Nephron progenitor cell (in vitro differentiated cells): ENCODE data around the gene PHF14.
A peak's percentile ranks its signal among the peaks of the same experiment; 100 is the strongest.

Source experiments
- DNase-seq: peaks from one replicate; pipeline ENCODE4 v3.0.0; 2021
- H3K27ac Mint-ChIP-seq: 2 replicates; pipeline ENCODE4 v1.8.0; 2021; ENCODE audit warnings: mild to moderate bottlenecking, moderate library complexity, mixed read lengths
- H3K27me3 Mint-ChIP-seq: 2 replicates; pipeline ENCODE4 v1.8.0; 2021; ENCODE audit warnings: mild to moderate bottlenecking, low read depth, mixed read lengths; ENCODE audit not compliant: poor library complexity
- H3K36me3 Mint-ChIP-seq: 2 replicates; pipeline ENCODE4 v1.8.0; 2021; ENCODE audit warnings: low read depth, mixed read lengths
- H3K4me1 Mint-ChIP-seq: 2 replicates; pipeline ENCODE4 v1.8.0; 2021; ENCODE audit warnings: mixed read lengths
- H3K4me3 Mint-ChIP-seq: 2 replicates; pipeline ENCODE4 v1.8.0; 2021; ENCODE audit warnings: mild to moderate bottlenecking, moderate library complexity, mixed read lengths
- H3K9me3 Mint-ChIP-seq: 2 replicates; pipeline ENCODE4 v1.8.0; 2021; ENCODE audit warnings: mild to moderate bottlenecking, moderate library complexity, mixed read lengths
- CTCF ChIP-seq: fragments of 200-600 bp; sonication (generic); IDR thresholded peaks from 2 replicates; pipeline ENCODE4 v1.5.0; 2021; ENCODE audit warnings: antibody characterized with exemption

PHF14 gene

GRCh38 chr7:11206177-11206899, 232.7 kb downstream of the PHF14 start:
- Mint-ChIP-seq H3K27me3 (no peaks in the 10 kb centered on the region), H3K9me3 (no peaks in the 10 kb centered on the region), H3K36me3 (peaks cover 2% of the 10 kb centered on the region), H3K4me3 (no peak overlapping the region), H3K27ac (peak overlapping the region; percentile 32), H3K4me1 (peaks cover 45% of the 10 kb centered on the region)
- no peak for TF ChIP-seq CTCF
- no peak for DNase-seq

- no peaks in the 10 kb centered on the region for H3K9me3 Mint-ChIP-seq
- peaks cover 45% of the 10 kb centered on the region for H3K4me1 Mint-ChIP-seq
- TF ChIP-seq CTCF = no peak
Measured at GRCh38 chr7:11207565-11207964, 233.9 kb downstream of the PHF14 start.

GRCh38 chr7:11208883-11209465, 235.3 kb downstream of the PHF14 start:
- no peak for DNase-seq
- H3K9me3 Mint-ChIP-seq = no peaks in the 10 kb centered on the region
- no peak for TF ChIP-seq CTCF
- H3K4me3 Mint-ChIP-seq = no peak overlapping the region
- H3K27ac Mint-ChIP-seq = no peak overlapping the region
- H3K4me1 Mint-ChIP-seq = peaks cover 33% of the 10 kb centered on the region
- no peaks in the 10 kb centered on the region for H3K27me3 Mint-ChIP-seq
- H3K36me3 Mint-ChIP-seq = no peaks in the 10 kb centered on the region

More at GRCh38 chr7:11207565-11207964, 233.9 kb downstream of the PHF14 start:
- no peak overlapping the region for H3K27ac Mint-ChIP-seq
- H3K27me3 Mint-ChIP-seq = no peaks in the 10 kb centered on the region
- no peaks in the 10 kb centered on the region for H3K36me3 Mint-ChIP-seq
- H3K4me3 Mint-ChIP-seq = no peak overlapping the region
- no peak for DNase-seq

- Mint-ChIP-seq H3K4me1 (peaks cover 19% of the 10 kb centered on the region), H3K36me3 (no peaks in the 10 kb centered on the region), H3K9me3 (no peaks in the 10 kb centered on the region), H3K4me3 (no peak overlapping the region), H3K27me3 (peaks cover 2% of the 10 kb centered on the region), H3K27ac (peak overlapping the region; percentile 9)
- TF ChIP-seq CTCF = no peak
- DNase-seq = no peak
Measured at GRCh38 chr7:11210374-11210773, 236.7 kb downstream of the PHF14 start.

DNA sequence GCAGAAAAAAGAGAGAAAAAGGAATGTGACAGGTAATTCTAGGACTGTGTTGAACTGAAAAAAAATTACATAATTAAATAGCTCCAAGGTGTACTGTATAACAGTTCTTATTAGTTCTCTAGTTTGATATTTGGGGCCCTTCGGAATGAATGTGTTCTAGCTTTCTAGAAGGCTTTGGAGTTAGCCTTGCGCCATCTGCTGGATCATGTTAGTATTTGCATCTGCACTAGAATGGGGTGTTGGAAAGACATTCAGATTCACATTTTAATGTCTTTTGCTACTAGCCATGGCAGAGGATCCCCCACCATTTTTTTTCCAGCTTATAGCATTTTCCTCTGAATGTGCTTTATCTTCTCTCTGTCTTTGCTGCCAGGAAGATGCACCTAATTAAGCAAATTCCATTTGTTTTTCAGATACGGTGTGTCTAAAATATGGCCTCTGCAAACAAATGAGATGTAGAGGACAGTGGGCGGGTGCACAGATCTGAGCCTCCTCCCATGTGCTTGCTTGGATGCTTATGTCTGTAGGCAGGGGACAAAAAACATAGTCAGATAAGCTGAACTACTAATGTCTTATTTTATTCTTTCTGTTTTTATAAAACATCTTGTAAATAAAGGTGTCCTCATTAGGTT, 238.5 kb downstream of the PHF14 start:
- no peaks in the 10 kb centered on the region for H3K36me3 Mint-ChIP-seq
- H3K4me3 Mint-ChIP-seq = no peak overlapping the region
- TF ChIP-seq CTCF = peak; percentile 85
- H3K9me3 Mint-ChIP-seq = no peaks in the 10 kb centered on the region
- peak; percentile 50 for DNase-seq
- H3K4me1 Mint-ChIP-seq = peaks cover 6% of the 10 kb centered on the region
- peaks cover 2% of the 10 kb centered on the region for H3K27me3 Mint-ChIP-seq
- no peak overlapping the region for H3K27ac Mint-ChIP-seq
